Left cardiac atrium (tissue), 4 donors: ENCODE measurements around the gene CDH16. TPM values are rescaled to one million over a fixed set of nuclear protein-coding genes. Genes with fewer than 3 reads are reported as not detected.
"Not testable (repeated sequence)": the region's sequence is repeated elsewhere in the genome, so short reads cannot be mapped to it uniquely, and the experiment has no call there.

Experiments used
- ATAC-seq, 2 donors: fragments of 200-7000 bp; cut with Tn5 transposase; one replicate each; pipeline ENCODE4 v1.9.1; 2020; ENCODE audit warnings: mild to moderate bottlenecking in 2 of 2, moderate library complexity in 2 of 2
- DNase-seq: peaks from one replicate; pipeline ENCODE4 v3.0.0-alpha.2; 2020
- intact Hi-C, 2 donors: fragments of 100-400 bp; cut with DNase I; formaldehyde crosslinking; loops; one replicate each; pipeline versions ENCODE4 v1.14.1 to v1.15.1; 2022 to 2023
- total RNA-seq, 2 donors: library from RNA; stranded (reverse); fragmentation: NEBNext Ultra II Directional; extraction: Animal tissue kit (Norgen Biotek cat#: 25700); gene quantifications; one replicate each; pipeline ENCODE4 v1.2.1, GENCODE V29; 2021
- donor health status: DM: no; HTN: yes; CAD: no.
- donor health status: DM: no; HTN: yes; CAD: no; lungs with severe emphysema.
- donor health status: DM: yes; HTN: yes; CAD: no.
- donor health status: Dilated cardiomyopathy.

CDH16 gene
- total RNA-seq, 2 donors from 2014 or later = 0.39 to 0.47 TPM

GRCh38 chr16:66903544-66904427 lies 14.9 kb downstream of the CDH16 start:
- ATAC-seq = peak; percentile 56 to 74
- DNase-seq = peak; percentile 83
- intact Hi-C loops = loop anchor here in 1 of 2 donors (1.0 kb wide), 1 partner anchor 25 kb away; no protein-coding TSS in a partner anchor

- peak; percentile 68 for DNase-seq
- intact Hi-C loops = loop anchor here in 1 of 2 donors (1.0 kb wide), 1 partner anchor 25 kb away; no protein-coding TSS in a partner anchor
- peak; percentile 50 to 54 for ATAC-seq
These were observed 15.8 kb downstream of the CDH16 start for GRCh38 chr16:66902648-66903543.

- DNase-seq = peak; percentile 67
- intact Hi-C loops = no loop called here
- no peak for ATAC-seq
These were observed 17.1 kb downstream of the CDH16 start for GRCh38 chr16:66901626-66902025.

- ATAC-seq = no peak
- DNase-seq = peak; percentile 23
- intact Hi-C loops = no loop called here
These were observed 17.8 kb downstream of the CDH16 start for GRCh38 chr16:66900721-66901441.

- DNase-seq (peak; percentile 85), ATAC-seq (peak; percentile 16 to 53)
- intact Hi-C loops = loop anchor here in 1 of 2 donors (5.0 to 10.0 kb wide), 2 partner anchors 47 to 285 kb away; partner anchors contain the start of gene MATCAP1
These were observed 18.6 kb downstream of the CDH16 start for GRCh38 chr16:66899945-66900710.

- intact Hi-C loops = loop anchor here in 1 of 2 donors (5.0 to 10.0 kb wide), 2 partner anchors 48 to 285 kb away; partner anchors contain the start of gene MATCAP1
- DNase-seq (peak; percentile 8), ATAC-seq (peak; percentile 2 to 3)
These were observed 19.3 kb downstream of the CDH16 start for GRCh38 chr16:66899310-66899944.

- DNase-seq (no peak), ATAC-seq (no peak)
- intact Hi-C loops = loop anchor here in 1 of 2 donors (5.0 to 10.0 kb wide), 2 partner anchors 48 to 286 kb away; partner anchors contain the start of gene MATCAP1
These were observed 19.8 kb downstream of the CDH16 start for GRCh38 chr16:66898933-66899309.

- intact Hi-C loops = loop anchor here in 1 of 2 donors (5.0 to 10.0 kb wide), 2 partner anchors 49 to 287 kb away; partner anchors contain the start of gene MATCAP1
- no peak for DNase-seq
- no peak for ATAC-seq
These were observed 20.5 kb downstream of the CDH16 start for GRCh38 chr16:66898207-66898606.

- intact Hi-C loops = loop anchor here in 1 of 2 donors (5.0 to 10.0 kb wide), 2 partner anchors 51 to 288 kb away; partner anchors contain the start of gene MATCAP1
- ATAC-seq, DNase-seq: not testable (repeated sequence)
These were observed 22.0 kb downstream of the CDH16 start for GRCh38 chr16:66896682-66897081.

- no peak for DNase-seq
- intact Hi-C loops = loop anchor here in 1 of 2 donors (5.0 to 10.0 kb wide), 2 partner anchors 51 to 289 kb away; partner anchors contain the start of gene MATCAP1
- no peak for ATAC-seq
These were observed 22.7 kb downstream of the CDH16 start for GRCh38 chr16:66895999-66896398.

GRCh38 chr16:66895689-66895979 lies 23.1 kb downstream of the CDH16 start:
- DNase-seq (no peak), ATAC-seq (no peak)
- intact Hi-C loops = loop anchor here in 1 of 2 donors (5.0 to 10.0 kb wide), 2 partner anchors 52 to 289 kb away; partner anchors contain the start of gene MATCAP1

GRCh38 chr16:66894948-66895688 lies 23.6 kb downstream of the CDH16 start:
- DNase-seq (peak; percentile 76), ATAC-seq (peak; percentile 77 to 83)
- intact Hi-C loops = loop anchor here in 1 of 2 donors (5.0 to 10.0 kb wide), 2 partner anchors 52 to 290 kb away; partner anchors contain the start of gene MATCAP1

GRCh38 chr16:66894055-66894454 lies 24.6 kb downstream of the CDH16 start:
- ATAC-seq = no peak
- intact Hi-C loops = loop anchor here in 1 of 2 donors (10.0 kb wide), 1 partner anchor 291 kb away; the partner anchor contains the start of gene MATCAP1
- DNase-seq = no peak

- no peak for ATAC-seq
- intact Hi-C loops = loop anchor here in 1 of 2 donors (10.0 kb wide), 1 partner anchor 293 kb away; the partner anchor contains the start of gene MATCAP1
- DNase-seq = peak; percentile 7
These were observed 26.9 kb downstream of the CDH16 start for GRCh38 chr16:66891797-66892196.

- intact Hi-C loops = loop anchor here in 1 of 2 donors (10.0 kb wide), 1 partner anchor 293 kb away; the partner anchor contains the start of gene MATCAP1
- no peak for ATAC-seq
- peak; percentile 6 for DNase-seq
These were observed 27.3 kb downstream of the CDH16 start for GRCh38 chr16:66891360-66891759.

- intact Hi-C loops = loop anchor here in 1 of 2 donors (10.0 kb wide), 1 partner anchor 294 kb away; the partner anchor contains the start of gene MATCAP1
- DNase-seq (peak; percentile 2), ATAC-seq (no peak)
These were observed 27.9 kb downstream of the CDH16 start for GRCh38 chr16:66890799-66891198.
